Medulla oblongata (tissue), 1 donor: ENCODE measurements around the gene MXD3.
"Not testable (repeated sequence)": the region's sequence is repeated elsewhere in the genome, so short reads cannot be mapped to it uniquely, and the experiment has no call there.

Source experiments
- DNase-seq: peaks from one replicate; pipeline ENCODE4 v3.0.0-alpha.2; 2015; ENCODE audit errors: extremely low spot score

The MXD3 gene

DNA sequence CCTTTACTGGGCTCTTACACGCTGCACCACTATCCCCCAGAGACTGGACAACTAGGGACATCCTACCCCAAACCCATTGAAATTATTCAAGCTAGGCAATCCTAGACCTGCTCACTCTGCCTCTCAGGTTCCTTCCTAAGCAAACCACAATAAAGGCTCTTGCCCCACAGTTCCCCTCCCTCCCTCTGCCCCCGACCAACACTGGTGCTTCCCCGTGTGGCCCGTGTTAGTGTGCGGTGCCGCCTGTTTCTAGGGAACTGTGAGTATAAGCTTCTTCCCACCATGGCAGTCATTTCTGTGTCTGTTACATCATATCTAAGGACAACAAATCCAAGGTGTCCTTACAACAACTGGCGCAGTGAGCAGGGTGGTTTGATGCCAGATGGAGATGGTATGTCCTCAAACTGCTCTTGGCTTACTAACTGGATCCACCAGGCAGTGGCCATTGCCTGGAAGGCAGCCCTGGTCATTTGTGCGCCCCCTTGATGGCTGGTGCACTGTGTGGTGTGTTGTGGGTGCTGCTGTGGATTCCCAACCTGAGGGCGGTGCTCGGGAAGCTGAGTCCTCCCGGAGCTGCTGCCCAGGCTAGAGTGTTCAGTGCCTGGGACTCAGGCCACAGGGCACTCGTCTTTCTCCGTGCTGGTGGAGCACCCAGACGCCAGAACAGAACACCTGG lies 8.4 kb upstream of the MXD3 start:
- no peak for DNase-seq

DNA sequence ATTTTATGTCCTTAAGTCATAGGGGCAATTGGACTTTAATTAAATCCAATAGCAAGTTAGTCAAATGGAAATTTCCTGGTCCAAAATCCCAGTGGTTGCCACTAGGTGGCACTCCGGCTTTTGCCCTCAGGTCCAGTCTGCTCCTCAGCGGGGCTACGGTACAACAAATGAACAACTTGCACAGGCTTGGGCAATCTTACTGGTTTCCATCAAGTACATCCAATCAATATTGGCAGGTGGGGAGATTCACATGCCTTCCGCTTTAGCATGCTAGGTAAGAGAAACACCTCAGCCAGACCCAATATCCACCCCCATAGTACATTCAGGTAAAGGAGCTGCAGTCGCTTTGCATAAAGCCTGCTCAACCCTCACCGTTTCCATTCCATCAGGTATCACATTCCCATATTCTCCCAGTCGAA lies 6.3 kb upstream of the MXD3 start:
- DNase-seq, result peak; percentile 78

DNA sequence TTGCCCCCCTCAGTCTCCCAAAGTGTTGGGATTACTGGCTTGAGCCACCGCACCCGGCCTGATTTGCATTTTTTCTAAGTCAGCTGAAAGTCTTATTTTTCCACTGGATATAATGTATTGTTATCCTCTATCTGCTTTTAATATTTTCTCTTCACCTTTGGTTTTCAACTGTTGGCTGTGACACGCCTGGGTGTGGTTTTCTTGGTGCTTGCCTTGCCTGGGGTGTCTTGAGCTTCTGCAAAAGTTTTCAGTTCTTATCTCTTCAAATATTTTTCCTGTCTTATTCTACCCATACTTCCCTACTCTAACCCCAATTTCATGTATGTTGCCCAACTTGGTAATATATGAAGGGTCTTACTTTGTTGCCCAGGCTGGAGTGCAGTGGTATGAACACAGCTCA lies 4.3 kb upstream of the MXD3 start:
- no peak for DNase-seq

DNA sequence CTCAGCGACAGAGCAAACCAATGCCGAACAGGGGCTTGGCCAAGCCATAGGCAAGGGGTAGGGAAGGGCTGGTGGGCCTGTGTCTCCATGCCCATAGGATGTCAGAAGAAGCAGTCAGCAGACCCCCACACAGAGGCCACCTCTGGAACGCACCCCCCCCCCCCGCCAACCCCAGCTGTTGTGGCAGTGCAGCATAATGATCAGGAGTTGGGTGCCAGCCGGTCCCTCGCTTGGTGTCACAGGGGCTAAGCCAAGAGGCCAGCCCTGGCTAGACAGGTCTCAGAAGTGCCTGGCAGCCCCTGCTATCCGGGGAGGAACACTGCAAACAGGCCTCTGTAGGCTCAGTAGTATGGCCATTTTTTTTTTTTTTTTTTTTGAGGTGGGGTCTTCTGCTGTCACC lies 3.7 kb upstream of the MXD3 start:
- no peak for DNase-seq

DNA sequence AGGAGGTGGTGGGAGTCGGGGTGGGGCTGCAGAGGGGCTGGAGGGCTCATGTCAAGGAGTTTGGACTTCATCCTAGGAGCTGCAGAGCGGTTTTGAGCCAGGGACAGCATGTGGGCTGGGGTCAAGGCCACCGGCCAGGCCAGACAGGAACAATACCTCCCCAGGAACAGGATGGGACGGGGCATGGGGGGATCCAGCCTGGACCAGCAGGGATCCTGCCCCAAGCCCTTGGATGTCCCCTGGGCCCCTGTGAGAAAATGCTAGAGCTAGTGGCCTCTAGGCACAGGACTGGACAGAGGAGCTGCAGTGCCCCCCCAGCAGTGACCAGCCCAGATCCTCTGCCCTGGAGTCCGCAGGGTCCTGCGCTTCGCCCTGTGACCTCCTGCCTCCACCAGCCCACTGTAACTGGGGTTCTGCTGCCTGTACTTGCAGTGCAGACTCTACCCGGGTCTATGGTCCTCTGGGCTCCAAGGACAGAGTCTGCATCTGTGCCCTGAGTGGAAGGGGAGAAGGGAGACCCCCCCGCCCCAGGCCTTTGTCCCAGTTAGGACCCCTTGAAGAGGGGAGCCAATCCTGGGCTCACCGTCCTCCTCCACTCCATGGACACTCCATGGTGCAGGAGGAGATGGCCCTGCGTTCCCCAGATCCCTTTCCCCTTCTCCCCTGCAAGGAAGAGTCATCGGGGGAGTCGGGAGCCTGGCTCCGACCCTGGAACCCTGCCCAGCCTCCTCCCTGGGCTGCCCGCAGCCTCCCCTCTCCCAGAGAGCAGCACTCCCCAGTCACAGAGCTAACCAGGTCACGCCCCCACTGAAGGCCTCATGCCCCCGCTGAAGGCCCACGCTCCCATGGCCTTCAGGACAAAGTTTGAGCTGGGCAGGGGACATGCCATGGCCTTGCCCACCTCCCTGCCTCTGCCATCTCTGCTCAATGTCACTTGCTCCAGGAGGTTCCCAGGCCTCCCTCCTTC lies 3.0 kb upstream of the MXD3 start:
- DNase-seq, result no peak

DNA sequence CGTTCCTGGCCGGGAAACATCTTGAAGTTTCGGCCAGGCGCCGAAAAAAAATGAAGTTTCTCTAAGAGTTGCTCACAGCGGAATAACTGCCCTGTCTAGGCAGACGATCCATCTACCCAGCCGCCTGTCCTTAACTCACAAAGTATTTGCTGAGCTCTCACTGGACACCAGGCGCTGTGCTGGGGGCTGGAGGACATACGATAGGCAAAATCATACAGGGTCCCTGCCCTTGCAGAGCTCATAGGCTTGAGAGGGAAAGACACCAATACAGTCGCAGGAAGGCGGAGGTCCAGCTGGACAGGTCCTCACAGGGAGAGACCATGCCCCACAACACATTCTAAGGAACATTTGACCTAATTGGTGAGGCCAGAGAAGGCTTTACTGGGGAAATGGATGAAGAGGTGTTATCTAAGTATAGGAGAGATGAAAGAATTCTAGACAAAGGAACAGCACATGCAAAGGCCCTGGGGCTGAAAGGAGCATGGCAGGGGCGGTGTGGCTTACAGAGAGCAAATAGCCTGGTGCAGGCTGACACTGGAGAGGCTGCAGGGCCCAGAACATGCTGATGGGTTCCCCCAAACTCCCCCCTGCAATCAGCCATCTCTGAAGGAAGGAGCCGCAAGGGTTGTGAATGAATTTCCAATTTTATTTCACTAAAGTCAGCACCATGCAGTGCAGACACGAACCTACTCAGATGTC lies 2.0 kb upstream of the MXD3 start:
- DNase-seq, result no peak

DNA sequence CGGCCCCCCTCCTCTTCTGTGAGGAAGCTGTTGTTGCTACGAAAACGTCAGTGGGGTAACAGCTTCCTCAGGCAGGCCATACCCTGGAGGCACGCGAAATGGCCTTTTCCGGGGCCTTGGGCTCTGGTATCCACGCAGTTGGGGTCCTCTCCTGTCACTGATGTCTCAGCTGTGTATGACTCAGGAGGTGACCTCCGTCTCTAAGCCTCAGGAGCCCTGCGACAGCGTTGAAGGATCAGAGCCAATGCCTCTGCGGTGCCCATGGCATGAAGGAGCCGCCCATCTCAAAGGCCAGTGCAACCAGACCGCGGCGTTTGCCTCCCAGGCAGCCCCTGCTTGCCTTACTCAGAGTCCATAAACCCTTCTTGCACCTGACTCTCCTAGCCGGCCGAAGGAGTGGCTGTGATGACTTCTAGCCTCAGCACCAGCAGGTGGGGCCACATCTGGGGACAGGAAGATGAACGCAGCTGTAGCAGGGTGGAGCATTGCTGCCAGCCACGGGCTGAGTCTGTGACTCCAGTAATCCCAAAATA lies 1.0 kb upstream of the MXD3 start:
- no peak for DNase-seq

DNA sequence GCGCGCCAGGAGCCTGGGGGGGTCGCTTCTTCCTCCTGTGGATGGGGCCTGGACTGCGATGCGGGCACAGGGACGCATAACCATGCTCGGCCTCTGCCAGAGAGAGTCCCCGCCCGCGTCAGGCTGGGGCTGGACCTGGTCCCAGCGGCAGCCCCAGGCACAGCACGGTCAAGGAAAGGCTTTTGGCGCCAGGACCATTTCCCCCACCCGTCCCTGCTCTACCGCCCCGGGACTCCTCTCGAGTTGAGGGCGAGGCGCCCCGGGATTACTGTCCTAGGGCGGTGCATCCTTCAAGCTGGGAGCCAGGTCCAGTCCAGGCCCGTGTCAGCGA lies 341 bp downstream of the MXD3 start:
- no peak for DNase-seq

DNA sequence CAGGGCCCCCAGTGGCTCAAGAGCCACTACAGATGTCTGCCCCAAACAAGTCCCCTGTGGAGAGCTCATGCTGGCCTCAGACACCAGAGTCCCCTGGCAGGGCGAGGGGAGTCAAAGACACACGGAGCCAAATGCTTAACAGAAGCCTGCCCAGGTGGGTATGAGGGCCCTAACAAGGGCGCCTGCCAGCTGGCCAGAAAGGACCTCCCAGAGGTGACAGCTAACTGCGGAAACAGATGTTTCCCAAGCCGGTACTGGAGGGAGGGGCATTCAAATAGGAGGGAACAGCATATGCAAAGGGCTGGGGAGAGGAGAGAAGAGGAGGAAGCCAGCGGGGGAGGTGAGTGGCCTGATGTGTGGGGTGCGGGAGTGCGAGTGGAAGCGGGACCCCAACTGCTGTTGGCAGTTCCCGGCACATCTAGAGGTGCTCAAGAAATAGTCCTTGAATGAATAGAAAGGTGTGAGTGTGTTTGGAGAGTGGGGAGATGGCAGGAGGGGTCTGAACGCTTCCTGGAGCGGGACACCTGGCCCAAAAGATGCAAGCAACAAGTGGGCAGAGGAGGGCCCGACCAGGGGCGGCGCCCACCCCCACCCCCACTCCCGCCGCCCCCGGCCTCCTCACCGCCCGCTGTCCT lies 824 bp downstream of the MXD3 start:
- no peak for DNase-seq

DNA sequence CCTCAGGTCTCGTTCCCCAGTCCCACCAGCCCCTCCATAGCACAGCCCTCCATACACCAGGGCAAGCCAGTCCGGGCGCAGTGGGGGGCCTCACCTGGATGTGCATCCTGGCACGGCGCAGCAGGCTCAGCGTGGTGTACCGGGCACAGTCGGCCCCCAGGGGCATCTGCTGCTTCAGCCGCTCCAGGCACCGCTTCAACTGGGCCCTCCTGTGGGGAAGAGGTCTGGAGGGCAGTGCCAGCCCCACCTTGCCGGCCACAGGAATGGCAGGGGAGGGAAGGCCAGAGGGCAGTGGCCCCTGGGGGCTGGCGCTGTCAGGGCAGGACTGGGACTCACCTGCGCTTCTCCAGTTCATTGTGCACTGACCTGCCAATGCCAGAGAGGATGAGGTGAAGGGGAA lies 1.4 kb downstream of the MXD3 start:
- no peak for DNase-seq

DNA sequence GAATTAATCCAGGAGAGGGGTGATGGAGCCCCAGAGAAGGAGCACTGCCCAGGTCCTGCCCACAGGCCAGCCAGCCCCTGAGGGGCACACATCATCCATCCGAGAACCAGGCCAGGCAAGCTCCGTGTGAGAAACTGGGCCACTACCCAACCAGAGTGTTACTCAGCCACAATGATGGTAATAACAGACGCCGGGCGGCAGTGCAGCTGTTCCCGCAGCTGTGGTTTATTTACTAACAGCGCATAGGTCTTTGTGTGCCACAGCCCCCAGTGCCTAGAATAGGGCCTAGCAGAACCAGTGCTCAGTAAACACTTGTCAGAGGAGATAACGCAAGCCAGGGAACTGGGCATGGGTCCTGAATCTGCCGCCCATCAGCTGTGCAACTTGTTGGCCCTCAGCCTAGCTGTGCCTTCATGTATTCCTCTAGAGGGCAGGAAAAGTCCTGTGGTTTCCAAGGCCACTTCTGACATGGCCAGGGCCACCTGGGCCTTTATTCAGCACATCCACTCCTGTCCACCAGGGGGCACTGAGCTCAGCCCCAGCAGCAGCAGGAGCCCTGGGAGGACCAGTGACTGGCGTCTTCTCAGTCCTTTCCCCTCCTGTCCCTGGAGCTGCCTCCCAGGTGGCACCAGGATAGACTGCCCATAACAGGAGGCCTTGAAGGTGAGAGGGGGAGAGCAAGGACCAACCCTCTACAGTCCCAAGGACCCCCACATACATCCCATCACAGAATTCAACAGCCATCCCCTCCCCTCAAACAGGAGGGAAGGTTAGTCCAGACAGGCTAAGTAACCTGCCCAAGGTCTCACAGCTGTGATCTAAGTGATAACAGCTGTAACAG lies 2.1 kb downstream of the MXD3 start:
- no peak for DNase-seq

DNA sequence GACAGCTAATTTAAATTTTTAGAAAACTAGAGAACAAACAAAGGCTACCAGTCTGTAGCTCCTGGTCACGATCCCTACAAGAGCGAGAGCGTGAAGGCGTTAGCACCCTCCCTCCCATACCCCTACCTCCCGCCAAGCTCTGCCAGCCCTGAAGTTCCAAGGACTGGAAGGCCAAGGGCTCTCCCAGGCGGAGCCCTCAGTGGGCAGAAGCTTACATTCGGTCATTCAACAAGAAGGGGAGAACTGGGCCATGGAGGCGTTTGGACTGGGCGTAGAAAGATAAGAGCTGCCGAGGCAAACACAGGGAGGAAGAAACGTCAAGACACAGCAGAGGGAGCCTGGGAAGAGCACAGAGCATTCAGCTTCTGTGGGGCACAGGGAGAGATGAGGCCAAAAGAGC lies 3.0 kb downstream of the MXD3 start:
- DNase-seq, result no peak

DNA sequence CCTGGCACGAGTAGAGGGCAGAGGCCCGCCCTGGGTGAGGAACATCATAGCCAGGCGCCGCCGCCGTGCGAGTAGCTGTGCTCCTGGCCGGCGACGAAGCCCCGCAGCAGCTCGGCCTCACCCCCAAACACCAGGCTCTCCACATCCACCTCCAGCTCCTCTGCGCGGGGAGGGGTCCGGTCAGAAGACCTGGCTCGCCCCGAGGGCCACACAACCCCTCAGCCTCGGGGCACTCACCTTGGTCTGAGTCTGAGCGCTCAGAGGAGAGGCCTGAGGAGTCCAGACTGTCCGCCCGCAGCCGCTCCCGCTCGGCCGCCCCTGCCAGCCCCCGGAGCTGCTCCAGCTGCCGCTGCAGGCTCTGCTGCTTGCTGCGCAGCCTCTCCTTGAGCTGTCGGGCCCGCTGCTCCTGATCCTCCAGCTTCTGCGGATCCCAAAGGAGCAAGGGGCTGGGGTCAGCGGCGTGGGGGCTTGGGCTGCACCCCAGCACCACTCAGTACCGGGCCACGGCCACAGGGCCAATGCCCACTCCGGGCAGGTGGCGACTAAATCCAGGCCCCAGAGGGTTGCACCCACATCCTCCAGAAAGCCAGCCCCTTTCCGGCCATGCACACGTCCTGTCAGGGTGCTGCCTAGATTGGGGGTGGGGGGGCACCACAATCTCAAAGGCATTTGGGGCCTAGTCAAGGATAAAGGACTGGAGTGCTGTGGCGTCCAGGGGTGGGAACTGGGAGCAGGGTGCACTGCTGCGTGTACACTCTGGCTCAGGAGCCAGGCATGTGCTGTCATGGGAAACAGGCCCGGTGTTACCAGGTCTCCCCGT lies 3.9 kb downstream of the MXD3 start:
- DNase-seq, result no peak

DNA sequence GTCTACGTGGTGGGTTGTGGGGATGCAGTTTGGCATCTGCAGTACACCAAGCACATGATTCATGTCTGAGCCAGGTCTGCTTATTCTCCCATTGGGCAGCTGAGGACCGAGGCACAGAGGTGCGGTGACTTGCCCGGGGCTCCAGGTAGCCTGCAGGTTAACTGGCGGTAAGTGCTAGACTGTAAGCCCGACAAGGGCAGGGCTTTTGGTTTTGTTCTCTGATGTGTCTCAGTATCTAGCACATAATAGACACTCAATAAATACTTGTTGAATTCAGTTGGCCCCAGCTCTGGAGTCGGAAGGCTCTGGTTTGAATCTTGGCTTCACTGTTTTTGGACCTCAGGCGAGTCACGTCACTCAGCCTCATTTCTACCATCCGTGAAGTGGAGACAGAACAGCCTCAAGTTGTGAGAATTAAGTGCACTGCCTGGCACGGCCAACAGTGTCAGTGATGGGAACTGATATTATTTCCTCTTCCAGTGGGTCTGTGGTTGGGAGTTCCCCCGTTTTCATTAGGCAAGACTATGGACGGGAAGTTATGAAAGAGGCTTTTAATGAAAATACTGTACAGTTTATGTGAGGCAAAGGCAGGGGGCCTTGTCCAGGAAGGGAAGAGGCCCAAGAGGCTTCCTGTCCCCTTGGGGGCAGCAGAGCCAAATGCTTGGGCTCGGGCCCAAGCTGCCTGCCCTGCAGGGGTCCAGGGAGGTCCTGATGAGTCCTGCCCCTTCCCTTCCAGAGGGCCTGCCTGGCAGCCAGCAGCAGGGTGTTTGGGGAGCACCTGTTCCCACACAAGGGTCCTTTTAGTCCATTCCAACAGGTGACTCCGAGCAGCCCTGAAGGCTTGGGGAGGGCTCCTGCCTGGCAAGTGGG lies 4.8 kb downstream of the MXD3 start:
- peak; percentile 69 for DNase-seq

DNA sequence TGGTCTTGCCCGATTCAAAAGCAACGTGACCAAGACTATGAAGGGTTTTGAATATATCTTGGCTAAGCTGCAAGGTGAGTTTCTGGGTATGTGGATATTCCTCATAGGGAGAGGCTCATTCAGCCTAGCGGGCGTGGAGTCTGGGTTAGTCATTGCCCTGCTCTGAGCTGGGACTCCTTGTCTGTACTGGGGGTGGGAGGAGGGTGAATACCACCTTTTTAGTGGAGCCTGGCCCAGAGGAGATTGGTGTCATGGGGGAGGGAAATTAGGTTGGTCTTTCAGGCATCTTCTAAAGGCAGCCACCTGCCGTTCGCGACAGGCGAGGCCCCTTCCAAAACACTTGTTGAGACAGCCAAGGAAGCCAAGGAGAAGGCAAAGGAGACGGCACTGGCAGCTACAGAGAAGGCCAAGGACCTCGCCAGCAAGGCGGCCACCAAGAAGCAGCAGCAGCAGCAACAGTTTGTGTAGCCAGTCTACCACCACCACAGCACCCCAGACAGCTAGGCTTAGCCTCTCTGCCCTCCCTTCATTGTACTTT lies 5.5 kb downstream of the MXD3 start:
- not testable (repeated sequence) for DNase-seq

DNA sequence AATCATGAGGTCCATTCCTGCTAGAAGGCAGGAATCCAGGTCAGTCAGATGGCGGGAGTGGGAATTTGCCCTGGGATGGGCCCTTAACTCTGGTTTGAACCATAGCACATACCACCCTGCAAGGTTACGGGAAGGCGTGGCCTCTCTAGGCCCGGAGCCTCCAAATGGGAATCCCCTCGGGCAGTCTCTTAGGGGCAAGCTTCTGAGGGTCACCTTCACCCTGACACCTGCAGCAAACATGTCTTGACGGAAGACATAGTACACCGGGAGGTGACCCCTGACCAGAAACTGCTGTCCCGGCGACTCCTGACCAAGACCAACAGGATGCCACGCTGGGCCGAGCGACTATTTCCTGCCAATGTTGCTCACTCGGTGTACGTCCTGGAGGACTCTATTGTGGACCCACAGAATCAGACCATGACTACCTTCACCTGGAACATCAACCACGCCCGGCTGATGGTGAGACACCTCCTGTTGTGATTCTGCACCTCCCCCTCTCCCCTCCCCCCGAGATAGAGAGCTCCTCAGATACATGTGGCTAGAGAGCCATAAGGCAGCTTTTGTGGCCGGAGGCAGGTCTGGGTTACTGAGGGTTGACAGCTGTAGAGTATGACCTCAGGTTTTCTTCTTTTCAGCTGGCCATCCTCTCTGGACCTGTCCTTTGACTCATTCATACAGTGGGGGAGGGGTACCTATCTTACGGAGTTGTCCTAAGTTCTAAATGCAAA lies 7.1 kb downstream of the MXD3 start:
- DNase-seq, result no peak

DNA sequence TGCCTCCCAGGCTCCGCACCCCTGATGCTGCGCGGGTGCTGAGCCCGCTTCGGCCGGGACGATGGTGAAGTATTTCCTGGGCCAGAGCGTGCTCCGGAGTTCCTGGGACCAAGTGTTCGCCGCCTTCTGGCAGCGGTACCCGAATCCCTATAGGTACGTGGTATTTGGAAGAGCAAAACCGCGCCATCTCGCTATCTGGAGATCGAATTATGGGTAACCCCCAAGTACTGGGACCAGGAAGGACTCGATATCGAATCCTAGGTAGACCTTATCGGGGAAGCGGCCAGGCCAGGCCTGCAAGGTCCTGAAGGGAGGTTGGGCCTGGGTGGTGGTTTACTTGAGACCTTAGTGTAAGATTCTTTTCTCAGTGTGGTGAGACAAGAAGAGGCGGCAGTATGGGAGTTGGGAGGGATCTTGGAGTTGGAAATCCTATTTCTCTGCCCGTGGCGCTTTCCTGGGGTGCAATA lies 7.7 kb downstream of the MXD3 start:
- no peak for DNase-seq
